KOPT-K1 (cell line): ENCODE results near the gene KCTD13.
"Not testable (repeated sequence)": the region's sequence is repeated elsewhere in the genome, so short reads cannot be mapped to it uniquely, and the experiment has no call there.

ENCODE experiments used
- H3K27ac ChIP-seq: fragments of 200-600 bp; sonication (generic); 2 replicates; pipeline ENCODE4 v1.5.1; 2016; ENCODE audit warnings: antibody characterized with exemption, mild to moderate bottlenecking, low read depth, low read length; ENCODE audit not compliant: poor library complexity, severe bottlenecking
- H3K36me3 ChIP-seq: fragments of 200-600 bp; sonication (generic); 2 replicates; pipeline ENCODE4 v1.5.1; 2017; ENCODE audit warnings: antibody characterized with exemption, mild to moderate bottlenecking, low read length, moderate library complexity; ENCODE audit not compliant: insufficient read depth
- H3K9me3 ChIP-seq: fragments of 200-600 bp; sonication (generic); 2 replicates; pipeline ENCODE4 v1.5.1; 2017; ENCODE audit warnings: antibody characterized with exemption, low read length, mild to moderate bottlenecking; ENCODE audit not compliant: insufficient read depth, poor library complexity, severe bottlenecking

KCTD13 gene

GRCh38 chr16:29920288-29921033 lies 5.6 kb downstream of the KCTD13 start:
- Histone ChIP-seq H3K36me3 (peaks cover 70% of the 10 kb centered on the region), H3K27ac (no peak overlapping the region), H3K9me3 (no peaks in the 10 kb centered on the region)

- Histone ChIP-seq H3K9me3 (no peaks in the 10 kb centered on the region), H3K27ac (no peak overlapping the region), H3K36me3 (peaks cover 78% of the 10 kb centered on the region)
Observed at GRCh38 chr16:29916979-29917378, 9.0 kb downstream of the KCTD13 start.

DNA sequence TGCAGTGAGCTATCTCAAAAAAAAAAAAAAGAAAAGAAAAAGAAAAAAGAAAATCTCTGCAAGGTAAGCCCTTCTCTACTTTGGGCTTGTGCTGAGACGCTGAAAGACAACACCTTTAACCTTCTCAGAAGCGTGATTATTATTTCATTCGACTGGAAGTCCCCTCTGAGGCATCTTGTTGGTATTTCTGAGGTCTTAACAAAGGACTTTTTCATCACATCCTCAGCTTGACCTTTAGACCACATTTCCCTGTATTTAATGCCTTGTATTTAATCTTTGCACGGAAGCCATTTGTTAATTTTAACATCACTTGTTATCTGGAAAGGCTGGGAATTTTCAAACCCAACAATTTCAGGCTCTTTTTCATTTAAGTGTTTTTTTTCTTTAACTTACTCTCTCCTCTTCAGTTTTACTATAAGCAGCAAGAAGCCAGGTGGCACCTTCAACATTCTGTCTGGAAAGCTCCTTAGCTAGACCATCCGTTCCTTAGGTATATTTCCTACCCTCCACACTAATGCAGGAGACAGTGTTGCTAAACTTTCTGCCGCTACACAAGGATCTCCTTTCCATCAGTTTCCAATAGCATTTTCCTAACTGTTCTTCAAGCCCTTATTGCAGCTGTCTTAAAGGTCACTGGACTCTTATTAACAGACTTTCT lies 10.3 kb downstream of the KCTD13 start:
- Histone ChIP-seq H3K36me3 (peaks cover 65% of the 10 kb centered on the region), H3K9me3 (no peaks in the 10 kb centered on the region), H3K27ac (no peak overlapping the region)

DNA sequence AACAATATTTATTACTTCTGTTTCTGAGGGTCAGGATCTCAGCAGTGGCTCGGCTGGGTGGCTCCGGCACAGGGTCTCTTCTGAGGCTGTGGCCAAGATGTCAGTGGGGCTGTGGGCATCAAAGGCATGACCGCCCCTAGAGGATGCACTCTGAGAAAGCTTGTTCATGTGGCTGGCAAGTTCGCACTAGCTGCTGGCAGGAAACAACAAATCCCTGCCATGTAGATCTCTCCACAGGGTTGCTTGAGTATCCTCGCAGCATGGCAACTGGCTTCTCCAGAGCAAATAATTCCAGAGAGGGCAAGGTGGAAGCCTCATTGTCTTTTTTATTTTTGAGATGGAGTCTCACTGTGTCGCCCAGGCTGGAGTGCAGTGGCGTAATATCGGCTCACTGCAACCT lies 12.5 kb downstream of the KCTD13 start:
- Histone ChIP-seq H3K27ac (no peak overlapping the region), H3K9me3 (no peaks in the 10 kb centered on the region), H3K36me3 (peaks cover 46% of the 10 kb centered on the region)

- Histone ChIP-seq H3K27ac (no peak overlapping the region), H3K9me3 (no peaks in the 10 kb centered on the region), H3K36me3 (peaks cover 35% of the 10 kb centered on the region)
Observed at GRCh38 chr16:29912087-29912486, 13.9 kb downstream of the KCTD13 start.

GRCh38 chr16:29911676-29912010 lies 14.4 kb downstream of the KCTD13 start:
- Histone ChIP-seq H3K36me3 (peaks cover 31% of the 10 kb centered on the region), H3K27ac (no peak overlapping the region)

DNA sequence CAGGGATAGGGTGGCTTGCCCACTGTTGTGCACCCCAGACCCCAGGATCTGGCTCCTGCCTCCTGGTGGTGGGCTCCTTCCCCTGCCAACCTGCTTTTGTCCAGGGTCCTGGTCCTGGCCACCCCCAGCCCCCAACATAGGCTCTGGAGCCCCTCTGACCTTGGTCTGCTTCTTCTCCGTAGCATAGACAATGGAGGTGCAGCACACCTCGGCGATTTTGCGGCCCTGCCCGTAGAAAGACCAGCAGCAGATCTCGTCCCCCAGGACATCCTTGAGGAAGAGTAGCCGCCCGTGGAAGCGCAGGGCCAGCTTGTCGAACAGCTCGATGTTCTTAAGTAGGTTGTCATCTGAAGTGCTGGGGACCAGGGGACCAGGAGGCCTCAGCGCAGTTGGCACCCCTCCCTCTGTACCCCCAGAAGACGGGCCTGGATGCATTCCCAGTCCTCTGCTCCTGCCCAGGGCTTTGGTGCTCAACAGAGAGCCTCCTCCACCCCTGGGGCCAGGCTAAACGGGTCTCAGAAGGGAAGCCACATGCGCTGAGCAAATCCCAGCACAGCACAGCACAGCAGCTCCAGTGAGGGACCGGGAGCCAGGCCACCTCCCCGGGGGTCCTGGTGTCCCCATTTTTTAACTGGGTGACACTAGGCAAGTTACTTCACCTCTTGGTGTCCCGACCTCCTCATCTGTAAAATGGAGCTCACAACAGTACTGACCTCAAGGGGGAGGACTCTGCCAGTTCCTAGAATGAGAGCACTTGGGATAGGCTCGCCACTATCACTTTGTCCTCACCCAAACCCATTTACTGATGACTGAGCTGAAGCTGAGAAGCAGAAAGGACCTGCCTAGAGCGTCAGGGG lies 15.0 kb downstream of the KCTD13 start:
- Histone ChIP-seq H3K9me3 (no peaks in the 10 kb centered on the region), H3K27ac (no peak overlapping the region), H3K36me3 (peaks cover 28% of the 10 kb centered on the region)

More at GRCh38 chr16:29911676-29912010, 14.4 kb downstream of the KCTD13 start:
- H3K9me3 ChIP-seq, result no peaks in the 10 kb centered on the region

- H3K9me3 ChIP-seq, H3K27ac ChIP-seq: not testable (repeated sequence)
- H3K36me3 ChIP-seq, result peaks cover 19% of the 10 kb centered on the region
Observed at GRCh38 chr16:29909851-29910250, 16.2 kb downstream of the KCTD13 start.

DNA sequence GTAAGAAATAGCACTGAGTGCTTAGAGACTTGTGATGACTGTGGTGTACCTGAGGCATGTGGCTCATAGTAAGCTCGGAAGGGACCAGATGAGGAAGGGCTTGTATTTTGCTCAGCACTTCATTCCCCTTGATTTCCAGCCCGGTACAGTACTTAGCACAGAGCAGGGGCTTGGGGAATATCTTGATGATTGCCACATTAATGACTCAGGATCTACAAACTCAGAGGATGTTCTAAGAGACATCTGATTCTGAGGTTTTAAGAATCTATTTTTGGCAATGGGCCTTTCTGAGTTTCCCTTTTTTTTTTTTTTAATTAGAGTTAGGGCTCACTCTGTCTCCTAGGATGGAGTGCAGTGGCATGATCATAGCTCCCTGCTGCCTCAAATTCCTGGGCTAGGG lies 16.6 kb downstream of the KCTD13 start:
- no peak overlapping the region for H3K27ac ChIP-seq
- peaks cover 14% of the 10 kb centered on the region for H3K36me3 ChIP-seq
- no peaks in the 10 kb centered on the region for H3K9me3 ChIP-seq

GRCh38 chr16:29908719-29909220 lies 17.3 kb downstream of the KCTD13 start:
- H3K36me3 ChIP-seq, result peaks cover 8% of the 10 kb centered on the region
- no peak overlapping the region for H3K27ac ChIP-seq
- no peaks in the 10 kb centered on the region for H3K9me3 ChIP-seq

DNA sequence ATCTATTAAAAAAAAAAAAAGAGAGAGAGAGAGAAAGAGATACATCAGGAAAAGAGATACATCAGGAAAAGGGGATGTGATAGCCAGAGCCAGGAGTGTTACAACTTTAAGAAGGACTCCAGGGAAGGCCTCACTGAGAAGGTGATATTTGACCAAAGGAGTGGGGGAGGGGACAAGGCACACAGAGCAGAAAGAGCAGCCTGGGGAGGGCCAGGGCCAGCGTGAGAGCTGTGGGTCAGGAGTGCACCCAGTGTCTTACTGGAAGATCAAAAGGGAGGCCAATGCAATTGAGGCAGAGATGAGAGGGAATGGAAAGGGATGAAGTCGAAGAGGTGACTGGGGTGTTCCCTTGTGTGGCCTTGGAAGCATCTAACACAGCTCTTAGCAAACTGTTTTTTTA lies 18.1 kb downstream of the KCTD13 start:
- Histone ChIP-seq H3K9me3 (no peaks in the 10 kb centered on the region), H3K36me3 (peaks cover 4% of the 10 kb centered on the region; the same call in 1 of the 2 replicates), H3K27ac (no peak overlapping the region)

- no peaks in the 10 kb centered on the region for H3K9me3 ChIP-seq
- peaks cover 4% of the 10 kb centered on the region; the same call in 1 of the 2 replicates for H3K36me3 ChIP-seq
- no peak overlapping the region for H3K27ac ChIP-seq
Observed at GRCh38 chr16:29906520-29907244, 19.3 kb downstream of the KCTD13 start.

DNA sequence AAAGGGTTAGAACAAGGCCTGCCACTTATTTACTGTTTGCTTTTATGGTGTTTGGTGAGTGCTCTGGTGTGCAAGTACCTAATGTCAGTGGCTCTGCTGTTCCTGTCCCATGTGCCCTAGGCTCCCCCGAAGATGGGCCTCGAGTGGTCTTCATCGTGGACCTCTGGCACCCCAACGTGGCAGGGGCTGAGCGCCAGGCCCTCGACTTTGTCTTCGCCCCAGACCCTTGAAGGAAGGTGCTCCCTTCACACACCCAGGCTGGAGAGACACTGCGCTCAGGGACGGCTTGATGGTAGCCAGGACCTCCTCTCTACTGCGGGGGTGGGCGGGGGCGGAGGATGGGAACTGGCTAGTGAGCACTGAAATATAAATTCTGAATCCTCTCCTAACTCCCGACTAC lies 20.4 kb downstream of the KCTD13 start:
- no peak overlapping the region for H3K27ac ChIP-seq
- no peaks in the 10 kb centered on the region for H3K9me3 ChIP-seq
- H3K36me3 ChIP-seq, result peaks cover 4% of the 10 kb centered on the region; the same call in 1 of the 2 replicates

- H3K27ac ChIP-seq, result no peak overlapping the region
- peaks cover 4% of the 10 kb centered on the region; the same call in 1 of the 2 replicates for H3K36me3 ChIP-seq
- H3K9me3 ChIP-seq, result no peaks in the 10 kb centered on the region
Observed at GRCh38 chr16:29904947-29905346, 21.1 kb downstream of the KCTD13 start.
